NCI-H187 (cell line): ENCODE measurements around the gene SNED1.
"Not testable (repeated sequence)": the region's sequence is repeated elsewhere in the genome, so short reads cannot be mapped to it uniquely, and the experiment has no call there.

ENCODE experiments used
- DNase-seq, 2 experiments: peaks; one replicate each; lab custom pipeline; 2025; lab: John Stamatoyannopoulos, UW

Gene SNED1

DNA sequence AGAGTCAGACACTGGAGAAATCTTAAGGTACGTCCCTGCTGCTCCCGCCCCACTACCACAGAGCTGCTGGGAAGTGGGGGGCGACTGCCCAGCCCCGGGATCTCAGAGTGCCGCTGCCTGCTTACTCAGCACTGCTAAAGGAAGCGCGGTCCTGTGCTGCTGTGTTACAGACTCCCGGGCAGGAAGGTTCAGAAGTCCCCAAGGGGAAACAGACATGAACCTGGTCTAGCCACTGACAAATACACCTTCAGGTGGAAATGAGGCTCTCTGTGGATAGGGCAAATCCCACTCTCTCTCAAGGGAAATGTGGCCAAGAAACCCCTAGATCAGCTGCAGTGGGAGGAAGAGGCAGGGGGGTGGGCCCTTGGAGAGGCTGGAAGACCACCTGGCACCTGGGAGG is 90.0 kb downstream of the SNED1 start:
- no peak for DNase-seq

DNA sequence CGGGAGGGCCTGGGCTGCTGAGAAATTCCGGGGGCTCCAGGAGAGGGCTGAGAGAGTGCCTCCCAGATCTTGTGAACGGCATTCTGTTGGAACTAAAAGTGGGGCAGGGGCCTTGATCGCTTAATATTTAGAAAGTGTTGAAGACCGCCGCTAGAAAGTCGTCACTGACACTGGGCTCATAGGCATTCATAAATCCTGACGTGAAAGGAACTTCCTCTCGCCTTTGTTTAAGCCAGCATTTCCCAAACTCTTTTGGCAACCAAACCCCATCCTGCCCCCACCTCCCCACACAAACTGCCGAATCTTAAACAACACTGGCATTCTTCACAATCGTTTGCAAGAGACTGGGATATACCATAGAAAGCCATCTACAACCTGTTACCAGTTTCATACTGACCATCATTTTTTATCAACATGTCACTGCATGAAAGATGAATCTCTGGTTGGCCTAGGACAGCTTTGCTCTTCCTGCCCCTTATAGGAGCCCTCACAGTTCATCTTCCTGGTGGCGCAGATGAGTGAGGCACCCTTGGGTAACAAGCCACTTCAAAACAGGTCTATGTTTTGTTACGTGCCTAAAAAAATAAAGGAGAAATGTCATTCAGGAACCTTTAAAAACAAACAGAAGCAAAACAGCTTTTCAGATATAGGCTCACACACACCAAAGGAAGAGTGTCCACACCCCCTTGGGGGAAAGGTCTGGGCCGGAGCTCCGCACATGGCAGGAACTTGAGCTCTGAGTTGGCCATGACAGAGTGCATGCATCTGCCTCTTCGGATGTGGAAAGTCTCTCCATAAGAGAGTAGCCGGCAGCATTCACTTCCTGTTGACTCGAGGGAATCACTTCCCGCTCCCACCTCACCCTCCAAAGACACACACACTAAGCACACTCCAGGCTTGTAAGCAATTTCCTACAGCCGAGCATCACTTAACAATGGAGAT is 90.6 kb downstream of the SNED1 start:
- no peak for DNase-seq

DNA sequence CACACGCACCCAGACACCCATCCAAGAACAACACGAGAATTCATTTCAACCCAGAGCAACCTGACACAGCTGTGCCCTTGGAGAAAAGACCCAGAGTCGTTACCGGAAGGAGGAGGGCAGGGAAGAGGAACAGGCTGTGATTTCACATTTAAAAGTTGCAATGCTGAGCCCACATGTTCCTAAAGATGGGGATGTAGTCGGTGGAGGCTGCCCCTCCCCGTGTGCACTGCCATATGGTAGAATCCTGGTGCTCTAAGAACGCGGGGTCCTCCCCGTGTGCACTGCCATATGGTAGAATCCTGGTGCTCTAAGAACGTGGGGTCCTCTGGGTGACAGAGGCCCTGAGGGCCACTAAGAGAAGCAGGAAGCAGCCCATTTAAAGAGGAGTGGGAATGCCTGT is 92.8 kb downstream of the SNED1 start:
- no peak for DNase-seq

DNA sequence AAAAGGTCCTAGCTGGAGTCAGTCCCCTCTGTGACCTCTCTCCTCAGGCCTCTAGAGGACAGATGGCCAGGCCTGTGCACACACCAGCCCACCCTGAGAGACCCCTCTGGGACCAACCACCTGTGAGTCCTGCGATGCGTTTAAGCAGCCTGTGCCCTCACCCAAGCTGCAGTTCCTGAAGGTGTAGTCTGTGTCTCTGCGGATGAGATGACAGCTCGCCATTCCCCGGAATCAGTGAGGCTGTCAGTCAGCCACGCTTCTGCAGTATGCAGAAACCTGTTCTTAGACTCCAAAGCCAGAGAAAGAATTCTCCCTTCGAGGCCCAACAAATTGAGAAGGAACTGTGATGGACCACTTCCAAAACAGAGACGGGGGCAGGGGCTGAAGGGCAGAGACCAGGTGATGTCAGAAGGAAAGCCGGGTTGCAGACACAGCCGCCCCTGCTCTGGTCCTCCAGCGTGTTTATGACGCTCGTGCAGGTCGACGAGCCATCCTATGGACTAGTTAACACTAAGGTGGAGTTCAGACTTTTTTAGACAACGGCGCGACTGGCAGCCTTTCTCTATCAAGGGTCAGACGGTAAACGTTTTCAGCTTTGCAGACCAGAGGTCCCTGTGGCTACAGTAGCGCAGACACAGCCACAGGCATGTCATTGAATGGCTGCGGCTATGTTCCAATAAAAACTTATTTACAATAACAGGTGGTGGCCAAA is 93.5 kb downstream of the SNED1 start:
- DNase-seq = no peak

DNA sequence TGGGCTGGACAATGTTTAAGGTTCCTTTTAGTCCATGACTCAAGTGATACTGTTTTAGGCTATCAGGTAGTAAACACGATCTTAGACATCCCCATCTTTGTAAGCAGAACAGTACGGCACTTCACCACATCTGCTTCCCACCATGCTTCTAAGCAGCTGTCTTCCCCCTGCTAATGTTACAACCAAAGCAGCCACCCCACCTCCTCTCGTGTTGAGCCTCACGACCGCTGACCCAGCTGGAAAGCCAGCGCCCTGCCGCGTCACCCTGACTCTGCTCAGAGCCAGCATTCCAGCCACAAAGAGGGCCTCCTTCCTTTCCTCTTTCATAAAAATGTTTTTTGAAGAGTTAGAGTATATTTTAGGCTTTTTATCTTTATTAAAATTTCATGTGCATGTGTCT is 94.3 kb downstream of the SNED1 start:
- DNase-seq = peak; percentile 12 to 16

DNA sequence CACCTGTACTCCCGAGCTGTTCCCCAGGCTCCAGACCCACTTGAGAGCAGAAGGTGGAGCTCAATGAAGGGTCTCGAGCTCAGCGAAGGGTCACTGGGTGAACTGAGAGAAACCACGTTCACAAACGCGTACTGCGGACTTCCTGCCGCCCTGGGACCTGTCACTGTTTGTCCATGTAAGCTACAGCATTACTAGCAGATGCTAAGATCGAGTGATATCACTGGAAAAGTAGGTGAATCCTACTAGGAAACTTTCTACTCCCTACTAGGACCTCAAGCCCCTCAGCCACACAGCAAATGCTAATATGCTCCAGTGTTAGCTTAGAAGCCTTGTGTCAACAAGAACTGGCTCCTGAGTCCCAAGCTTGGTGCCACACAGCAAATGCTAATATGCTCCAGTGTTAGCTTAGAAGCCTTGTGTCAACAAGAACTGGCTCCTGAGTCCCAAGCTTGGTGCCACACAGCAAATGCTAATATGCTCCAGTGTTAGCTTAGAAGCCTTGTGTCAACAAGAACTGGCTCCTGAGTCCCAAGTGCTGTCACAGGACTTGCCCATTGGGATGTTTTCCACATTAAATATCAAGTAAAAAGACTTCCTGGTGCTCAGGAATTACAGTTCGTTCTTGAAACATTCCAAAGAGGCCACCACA is 94.8 kb downstream of the SNED1 start:
- DNase-seq = peak in 1 of 2 experiments; percentile 9

DNA sequence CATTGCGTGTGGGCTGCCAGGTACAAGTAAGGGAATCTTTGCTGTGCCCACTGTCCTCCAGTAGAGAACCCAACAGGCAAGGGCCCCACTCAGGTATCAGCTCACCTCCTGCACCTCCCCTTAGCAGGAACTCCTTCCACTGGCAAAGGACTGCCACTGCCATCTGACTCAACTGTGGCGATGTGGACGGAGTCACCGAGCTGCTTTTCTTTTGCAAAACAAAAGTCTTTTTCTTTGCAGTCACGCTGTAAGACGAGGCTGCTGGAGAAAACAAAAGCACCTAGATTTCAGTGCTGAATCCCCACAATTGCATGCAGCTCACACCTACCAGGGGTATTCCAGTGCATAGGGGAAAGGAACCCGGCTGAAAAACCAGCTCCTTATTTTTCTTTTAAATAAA is 95.8 kb downstream of the SNED1 start:
- no peak for DNase-seq

DNA sequence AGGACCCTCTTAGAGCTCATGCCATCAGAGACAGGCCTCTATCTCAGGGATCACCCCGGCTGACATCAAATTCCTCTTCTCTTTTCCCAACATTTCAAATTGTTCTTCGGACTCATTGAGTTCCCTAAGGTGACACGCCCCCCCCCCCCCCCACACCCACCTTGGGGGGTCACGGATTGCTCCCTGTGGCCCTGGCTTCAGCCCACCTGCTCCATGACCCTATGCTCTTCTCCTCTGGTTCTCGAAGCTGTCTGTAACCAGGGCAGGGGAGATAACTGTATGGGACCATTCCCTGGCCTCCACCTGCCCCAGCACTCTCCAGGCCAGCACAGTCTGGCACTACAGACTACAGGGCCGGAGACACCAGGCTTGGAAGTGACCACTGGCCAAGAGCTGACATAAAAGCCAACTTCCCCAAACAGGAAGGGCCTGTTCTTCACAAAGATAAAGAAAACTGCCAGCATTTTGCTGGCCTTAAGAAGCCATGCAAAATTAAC is 96.6 kb downstream of the SNED1 start:
- no peak for DNase-seq

DNA sequence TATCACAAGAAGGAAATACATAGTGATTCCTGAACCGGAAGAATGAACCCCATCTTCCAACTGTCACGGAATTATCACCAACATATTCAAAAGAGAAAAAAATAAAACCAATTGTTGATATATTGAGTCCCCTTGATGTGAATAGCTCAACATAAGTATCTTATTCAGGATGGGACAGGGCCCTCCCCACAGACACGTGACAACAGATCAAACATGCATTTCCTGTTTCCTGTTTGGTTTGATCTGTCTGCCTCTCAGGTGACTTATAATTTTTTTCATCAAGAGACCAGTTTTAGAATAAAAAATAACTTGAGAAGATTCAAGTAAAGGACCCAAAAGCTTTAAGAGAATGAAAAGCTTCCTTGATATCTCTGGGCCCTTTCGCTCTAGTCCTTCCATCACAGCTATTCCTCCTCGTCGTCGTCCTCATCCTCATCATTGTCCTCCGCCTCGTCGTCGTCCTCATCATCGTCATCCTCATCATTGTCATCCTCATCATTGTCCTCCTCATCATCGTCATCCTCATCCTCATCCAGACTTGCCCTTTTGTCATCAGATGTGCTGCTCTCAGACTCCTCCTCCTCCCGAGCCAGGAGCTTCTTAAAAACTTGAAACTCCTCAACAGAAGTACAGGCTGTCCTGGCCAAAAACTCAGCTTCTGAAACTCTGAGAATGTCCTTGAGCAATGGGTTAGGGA is 97.3 kb downstream of the SNED1 start:
- DNase-seq = no peak

DNA sequence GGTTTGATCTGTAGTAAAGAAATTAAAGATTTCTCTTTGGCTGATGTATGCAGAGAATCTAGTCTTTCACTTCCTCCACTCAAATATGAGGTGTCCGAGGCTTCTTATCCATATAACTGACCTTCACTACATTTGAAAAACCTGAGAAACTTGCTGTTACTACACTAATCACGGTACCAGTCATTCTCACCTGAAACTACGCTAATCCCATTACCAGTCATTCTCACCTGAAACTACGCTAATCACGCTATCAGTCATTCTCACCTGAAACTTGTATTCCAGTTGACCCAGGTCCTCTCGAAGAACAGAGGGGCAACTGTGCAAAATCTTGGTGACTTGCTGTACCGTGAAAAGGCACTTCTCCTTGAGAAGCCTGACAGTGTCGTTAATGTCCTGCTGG is 98.6 kb downstream of the SNED1 start:
- no peak for DNase-seq

DNA sequence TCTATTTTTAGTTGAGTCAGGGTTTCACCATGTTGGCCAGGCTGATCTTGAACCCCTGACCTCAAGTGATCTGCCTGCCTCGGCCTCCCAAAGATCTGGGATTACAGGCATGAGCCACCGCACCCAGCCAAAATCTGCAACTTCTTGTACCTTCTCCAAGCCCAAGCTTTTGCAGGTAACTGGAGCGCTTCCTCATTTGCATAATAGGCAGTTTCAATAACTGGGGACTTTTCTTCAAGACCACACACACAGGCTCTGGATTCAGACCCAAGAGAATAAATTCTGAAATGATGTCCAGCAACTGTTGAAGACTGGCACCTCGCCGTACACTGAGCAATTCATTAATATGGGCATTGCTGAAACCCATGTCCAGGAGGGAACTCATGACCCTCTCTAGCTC is 100.8 kb downstream of the SNED1 start:
- no peak for DNase-seq

DNA sequence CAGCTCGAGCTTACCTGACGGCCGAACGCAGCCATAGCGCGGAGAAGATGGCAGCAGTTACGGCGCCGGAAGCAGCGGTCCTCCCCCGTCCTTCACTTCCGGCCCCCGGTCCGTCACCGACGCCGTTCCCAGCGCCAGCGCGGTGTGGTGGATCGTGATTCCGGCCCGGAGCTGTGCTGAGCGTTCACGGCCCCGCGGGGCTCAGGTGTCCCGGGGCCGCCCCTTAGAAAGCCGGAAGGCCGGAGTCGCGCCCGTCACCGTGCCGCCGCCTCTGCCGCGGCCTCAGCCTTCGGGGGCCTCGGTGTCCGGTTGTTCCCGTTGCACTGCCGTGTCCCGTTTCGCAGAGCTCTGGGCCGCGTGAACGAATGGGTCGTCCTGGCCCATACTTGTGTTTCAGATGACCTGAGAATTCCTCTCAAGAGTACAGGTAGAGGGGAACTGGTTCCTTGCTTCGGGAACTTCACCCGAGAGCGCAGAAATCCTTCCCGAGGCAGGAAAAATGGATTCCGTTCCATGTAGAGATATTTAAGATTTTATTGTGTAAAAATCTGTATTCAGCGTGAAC is 103.9 kb downstream of the SNED1 start, which contains the start of gene MTERF4:
MTERF4 (minus strand) TSS at position 49 of the 565 bp plus-strand sequence; CDS start at position 35, 14 bp downstream.
- DNase-seq = peak; percentile 7 to 53

DNA sequence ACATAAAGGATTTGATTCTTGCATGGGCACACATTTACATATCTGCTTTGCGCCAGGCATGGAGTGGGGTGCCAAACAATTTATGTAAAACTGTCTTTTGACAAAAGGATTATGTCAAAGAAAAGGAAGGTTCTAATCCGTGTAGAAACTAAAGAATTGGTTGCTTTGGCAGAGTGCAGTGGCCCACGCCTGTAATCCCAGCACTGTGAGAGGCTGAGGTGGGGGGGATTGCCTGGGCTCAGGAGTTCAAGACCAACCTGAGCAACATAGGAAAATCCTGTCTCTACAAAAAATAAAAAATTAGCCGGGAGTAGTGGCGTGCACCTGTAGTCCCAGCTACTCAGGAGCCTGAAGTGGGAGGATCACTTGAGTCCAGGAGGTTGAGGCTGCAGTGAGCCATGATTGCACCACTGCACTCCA is 104.8 kb downstream of the SNED1 start:
- no peak for DNase-seq

DNA sequence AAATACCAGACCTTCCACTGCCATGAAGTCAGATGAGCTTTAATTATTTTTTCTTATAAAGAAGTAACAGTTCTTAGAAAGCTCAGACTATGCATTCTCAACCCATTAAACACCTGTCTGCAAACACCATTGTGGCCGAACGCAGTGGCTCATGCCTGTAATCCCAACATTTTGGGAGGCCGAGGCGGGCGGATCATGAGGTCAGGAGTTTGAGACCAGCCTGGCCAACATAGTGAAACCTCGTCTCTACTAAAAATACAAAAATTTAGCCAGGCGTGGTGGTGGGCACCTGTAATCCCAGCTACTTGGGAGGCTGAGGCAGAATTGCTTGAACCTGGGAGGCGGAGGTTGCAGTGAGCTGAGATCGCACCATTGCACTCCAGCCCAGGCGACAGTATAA is 106.2 kb downstream of the SNED1 start:
- DNase-seq = not testable (repeated sequence)

DNA sequence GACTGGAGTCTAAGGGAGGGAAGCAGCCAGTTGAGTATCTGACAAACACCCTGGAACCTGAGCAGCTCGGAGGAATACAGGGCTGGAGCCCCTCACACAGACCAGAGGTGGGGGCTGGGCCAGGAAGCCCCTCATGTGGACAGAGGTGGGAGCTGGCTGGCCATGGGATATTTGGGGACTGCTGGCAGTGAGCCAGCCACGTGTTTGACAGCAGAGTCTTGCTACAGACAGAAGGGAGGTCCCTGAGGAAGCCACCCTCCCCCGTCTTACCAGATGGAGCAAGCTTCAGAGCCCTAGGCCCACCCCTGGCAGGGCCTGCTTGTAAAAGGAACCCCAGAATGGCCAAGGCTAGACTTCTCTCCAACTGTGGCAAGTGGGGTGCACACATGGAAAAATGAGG is 107.2 kb downstream of the SNED1 start:
- DNase-seq = no peak

DNA sequence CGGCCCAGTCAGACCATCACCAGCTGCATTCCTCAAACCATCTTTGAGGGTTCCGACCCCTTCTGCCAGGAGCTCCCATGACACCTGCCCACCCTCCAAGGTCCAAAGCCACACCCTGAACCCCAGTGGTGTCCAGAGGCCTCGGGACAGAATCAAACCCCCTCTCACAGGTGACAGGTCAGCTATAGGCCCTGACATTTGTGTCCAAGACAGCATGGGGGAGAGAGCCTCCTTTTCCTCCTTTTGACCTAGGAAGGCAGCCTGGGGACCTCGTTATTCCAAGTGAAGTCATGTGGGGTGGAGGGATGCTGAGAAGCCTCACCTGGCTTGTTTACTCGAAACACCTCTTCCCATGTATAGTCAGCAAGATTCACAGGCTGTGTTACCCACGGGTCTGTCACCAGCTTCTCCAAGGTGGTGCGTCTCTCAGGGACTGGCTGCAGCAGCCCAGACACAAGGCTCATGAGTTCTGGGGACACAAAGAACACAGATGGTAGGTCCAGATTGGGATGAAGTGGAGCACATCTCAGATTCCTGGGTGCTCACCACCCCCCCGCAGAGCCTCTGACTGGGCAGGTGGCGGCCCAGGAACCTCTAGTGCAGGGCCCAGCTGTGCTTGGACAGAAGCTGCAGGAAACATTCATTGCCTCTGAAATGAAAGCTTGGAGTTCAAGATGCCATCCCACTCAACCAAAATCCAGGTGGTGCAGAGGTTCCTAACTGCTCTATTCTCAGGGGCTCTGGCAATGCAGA is 108.8 kb downstream of the SNED1 start:
- DNase-seq = no peak

DNA sequence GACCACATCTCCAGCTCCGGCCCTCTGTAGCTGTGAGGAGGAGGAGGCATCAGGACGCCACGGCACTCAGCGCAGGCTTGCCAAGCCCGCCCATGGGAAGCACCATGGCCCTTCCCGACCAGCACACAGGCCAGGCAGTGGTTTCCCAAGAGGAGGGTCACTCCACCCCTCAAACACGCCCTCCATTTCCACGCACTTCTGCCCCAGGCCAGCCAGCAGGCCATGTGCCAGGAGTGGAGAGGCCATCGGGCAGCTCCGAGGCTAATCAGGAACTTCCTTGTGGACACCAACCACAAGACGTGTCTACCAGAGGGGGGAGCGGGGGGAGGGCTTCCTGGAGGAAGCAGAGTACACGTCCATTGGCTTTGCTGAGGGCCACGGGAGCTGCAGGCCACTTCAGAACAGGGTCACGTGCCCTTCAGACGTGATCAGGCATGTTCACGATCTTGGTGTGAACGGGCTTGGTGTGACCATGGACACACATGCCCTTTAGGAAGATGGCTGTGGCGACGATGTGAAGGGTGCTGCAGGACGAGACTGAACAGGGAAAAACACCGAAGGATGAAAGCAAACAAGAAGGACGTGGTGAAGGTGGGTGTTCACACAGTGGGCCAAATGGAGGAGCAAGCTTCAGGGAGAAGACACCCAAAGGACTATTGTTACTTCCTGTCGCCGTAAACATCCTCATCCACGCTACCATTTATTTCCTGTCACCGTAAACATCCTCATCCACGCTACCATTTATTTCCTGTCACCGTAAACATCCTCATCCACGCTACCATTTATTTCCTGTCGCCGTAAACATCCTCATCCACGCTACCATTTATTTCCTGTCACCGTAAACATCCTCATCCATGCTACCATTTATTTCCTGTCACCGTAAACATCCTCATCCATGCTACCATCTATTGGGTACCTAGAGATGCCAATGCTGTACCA is 110.1 kb downstream of the SNED1 start:
- no peak for DNase-seq

DNA sequence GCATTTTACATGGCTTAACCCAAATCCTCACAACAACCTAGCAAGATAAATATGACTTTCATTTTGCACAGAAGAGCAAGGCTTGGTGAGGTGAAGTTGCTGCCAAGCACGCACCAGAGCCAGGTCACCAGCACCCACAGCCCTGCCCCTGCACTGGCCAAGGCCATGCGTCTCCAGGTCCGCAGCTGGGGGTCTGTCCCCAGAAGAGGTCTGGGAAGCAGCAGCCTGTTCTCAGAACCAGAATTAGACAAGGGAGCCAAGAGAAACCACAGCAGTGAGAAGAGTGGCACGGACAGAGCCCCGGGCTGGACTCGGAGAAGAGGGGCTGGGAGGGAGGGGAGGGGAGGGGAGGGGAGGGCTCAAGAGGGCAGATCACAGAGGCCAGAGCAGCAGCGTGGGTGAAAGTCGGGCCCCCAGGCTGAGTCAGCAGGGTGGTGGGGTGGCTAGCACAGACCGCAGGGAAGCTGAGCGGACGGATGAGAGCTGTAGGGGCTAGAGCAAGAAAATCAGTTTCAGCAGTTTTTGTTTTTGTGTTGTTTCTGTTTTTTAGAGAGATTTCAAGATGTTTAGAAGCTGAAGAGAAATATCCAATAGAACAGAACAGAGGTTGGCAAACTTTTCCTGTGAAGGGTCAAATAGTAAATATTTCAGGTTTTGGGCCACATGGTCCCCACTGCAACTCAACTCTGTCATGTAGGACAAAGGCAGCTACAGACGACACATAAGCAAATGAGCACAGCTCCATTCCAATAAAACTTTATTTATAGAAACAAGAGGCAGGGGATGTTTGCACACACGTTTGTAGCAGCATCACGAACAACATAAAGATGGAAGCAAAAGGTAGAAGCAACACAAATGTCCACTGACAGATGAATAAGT is 111.0 kb downstream of the SNED1 start:
- DNase-seq = no peak
